HepG2 (cell line): ENCODE data around the gene ZNF513. TPM values are rescaled to one million over a fixed set of nuclear protein-coding genes. Genes with fewer than 3 reads are reported as not detected.

ENCODE experiments used
- CBX1 ChIP-seq: IDR thresholded peaks from one replicate; pipeline ENCODE4 v1.6.1; 2016; ENCODE audit warnings: antibody characterized with exemption, low read depth
- CCAR2 ChIP-seq: fragments of 200-400 bp; formaldehyde crosslinking; optimal IDR thresholded peaks from 2 replicates; pipeline ENCODE3; 2018; ENCODE audit warnings: low read depth, mild to moderate bottlenecking, low read length, moderate library complexity
- FOSL1 ChIP-seq: sonication (generic); formaldehyde crosslinking; IDR thresholded peaks from 2 replicates; pipeline ENCODE4 v1.9.0; 2021; ENCODE audit warnings: missing genetic modification reagents, borderline replicate concordance
- FOXA3 ChIP-seq: IDR thresholded peaks from 2 replicates; pipeline ENCODE4 v1.6.1; 2016; ENCODE audit warnings: missing genetic modification reagents, missing compliant biosample characterization
- JUND ChIP-seq: sonication (generic); formaldehyde crosslinking; IDR thresholded peaks from 2 replicates; pipeline ENCODE4 v1.8.0; 2022; ENCODE audit warnings: mild to moderate bottlenecking, missing genetic modification reagents
- MED8 ChIP-seq: sonication (generic); formaldehyde crosslinking; IDR thresholded peaks from 2 replicates; pipeline ENCODE4 v1.8.1; 2023; ENCODE audit warnings: mild to moderate bottlenecking, missing genetic modification reagents; ENCODE audit not compliant: insufficient replicate concordance
- REPIN1 ChIP-seq: sonication (generic); formaldehyde crosslinking; IDR thresholded peaks from 2 replicates; pipeline ENCODE4 v1.8.0; 2022; ENCODE audit warnings: missing genetic modification reagents, low read depth, mild to moderate bottlenecking, borderline replicate concordance
- WIZ ChIP-seq: sonication (generic); formaldehyde crosslinking; IDR thresholded peaks from 2 replicates; pipeline ENCODE4 v1.5.1; 2020; ENCODE audit warnings: mild to moderate bottlenecking, missing genetic modification reagents
- ZMAT3 ChIP-seq: sonication (generic); formaldehyde crosslinking; conservative IDR thresholded peaks from 2 replicates; pipeline ENCODE4 v1.7.0; 2021; ENCODE audit warnings: missing genetic modification reagents
- ZNF138 ChIP-seq: sonication (generic); formaldehyde crosslinking; IDR thresholded peaks from 2 replicates; pipeline ENCODE4 v1.5.0; 2020; ENCODE audit warnings: mild to moderate bottlenecking, low read depth, missing genetic modification reagents
- ZNF205 ChIP-seq: IDR thresholded peaks from 2 replicates; pipeline ENCODE4 v1.6.1; 2018; ENCODE audit warnings: missing biosample characterization, missing genetic modification reagents
- ZNF326 ChIP-seq: sonication (generic); formaldehyde crosslinking; IDR thresholded peaks from 2 replicates; pipeline ENCODE4 v1.4.0; 2020; ENCODE audit warnings: missing genetic modification reagents, borderline replicate concordance
- ZNF501 ChIP-seq: sonication (generic); formaldehyde crosslinking; IDR thresholded peaks from 2 replicates; pipeline ENCODE4 v1.5.1; 2020; ENCODE audit warnings: mild to moderate bottlenecking, moderate library complexity, missing genetic modification reagents
- ZNF678 ChIP-seq: sonication (generic); formaldehyde crosslinking; IDR thresholded peaks from 2 replicates; pipeline ENCODE4 v1.4.0; 2020; ENCODE audit warnings: mild to moderate bottlenecking, missing genetic modification reagents
- ZNF720 ChIP-seq: sonication (generic); formaldehyde crosslinking; IDR thresholded peaks from 2 replicates; pipeline ENCODE4 v1.4.0; 2020; ENCODE audit warnings: missing genetic modification reagents
- ZNF850 ChIP-seq: sonication (generic); formaldehyde crosslinking; conservative IDR thresholded peaks from 2 replicates; pipeline ENCODE4 v1.9.0; 2021; ENCODE audit warnings: mild to moderate bottlenecking, missing genetic modification reagents
- polyA plus RNA-seq, 8 experiments: library from polyadenylated mRNA; depleted of rRNA in 3 of 8; stranded (reverse) in 7 of 8; unstranded in 1 of 8; fragments of >200 nt; fragmentation: Illumina TruSeq in 4 of 8; extraction: Trizol in 4 of 8; gene quantifications; 2 replicates each; pipeline versions ENCODE4 v1.2.1 to v1.2.3, GENCODE V29; 2011 to 2016; ENCODE audit warnings: low read depth in 4 of 8, missing spikeins in 1 of 8, mixed read lengths in 1 of 8; ENCODE audit not compliant: insufficient read depth in 1 of 8
- total RNA-seq, 5 experiments: library from RNA; depleted of rRNA; stranded (reverse); fragments of >200 nt; fragmentation: Illumina TruSeq; extraction: Trizol; gene quantifications; 2 replicates each; pipeline ENCODE4 v1.2.3, GENCODE V29; 2016; ENCODE audit warnings: low read depth in 1 of 5
- TF ChIP-seq, protein P1 (sequence below): IDR thresholded peaks from 2 replicates; pipeline ENCODE4 v1.6.1; 2016; ENCODE audit warnings: low read depth, control low read depth
- TF ChIP-seq, protein P2 (sequence below): IDR thresholded peaks from 2 replicates; pipeline ENCODE4 v1.6.1; 2016; ENCODE audit warnings: low read depth, borderline replicate concordance
- TF ChIP-seq, protein P3 (sequence below): IDR thresholded peaks from 2 replicates; pipeline ENCODE4 v1.6.1; 2012; ENCODE audit warnings: inconsistent platforms
- TF ChIP-seq, protein P4 (sequence below): IDR thresholded peaks from 2 replicates; pipeline ENCODE4 v1.6.1; 2016; ENCODE audit warnings: missing genetic modification reagents, missing compliant biosample characterization
- TF ChIP-seq, protein P5 (sequence below): sonication (generic); formaldehyde crosslinking; IDR thresholded peaks from 2 replicates; pipeline ENCODE4 v1.4.0; 2020; ENCODE audit warnings: missing genetic modification reagents, mild to moderate bottlenecking, borderline replicate concordance
- TF ChIP-seq, protein P6 (sequence below): sonication (generic); formaldehyde crosslinking; conservative IDR thresholded peaks from 2 replicates; pipeline ENCODE4 v1.8.0; 2022; ENCODE audit warnings: mild to moderate bottlenecking, moderate library complexity, missing genetic modification reagents
- TF ChIP-seq, protein P7 (sequence below): sonication (generic); formaldehyde crosslinking; IDR thresholded peaks from 2 replicates; pipeline ENCODE4 v1.5.0; 2020; ENCODE audit warnings: missing genetic modification reagents
- TF ChIP-seq, protein P8 (sequence below): sonication (generic); formaldehyde crosslinking; IDR thresholded peaks from 2 replicates; pipeline ENCODE4 v1.5.0; 2020; ENCODE audit warnings: missing genetic modification reagents

ZNF513 gene
- total and polyA plus RNA-seq, 2 of the 13 experiments (the other 11 are each of a cell fraction or from before 2014, with no cell fraction given) = 4.9 to 6.3 TPM

DNA sequence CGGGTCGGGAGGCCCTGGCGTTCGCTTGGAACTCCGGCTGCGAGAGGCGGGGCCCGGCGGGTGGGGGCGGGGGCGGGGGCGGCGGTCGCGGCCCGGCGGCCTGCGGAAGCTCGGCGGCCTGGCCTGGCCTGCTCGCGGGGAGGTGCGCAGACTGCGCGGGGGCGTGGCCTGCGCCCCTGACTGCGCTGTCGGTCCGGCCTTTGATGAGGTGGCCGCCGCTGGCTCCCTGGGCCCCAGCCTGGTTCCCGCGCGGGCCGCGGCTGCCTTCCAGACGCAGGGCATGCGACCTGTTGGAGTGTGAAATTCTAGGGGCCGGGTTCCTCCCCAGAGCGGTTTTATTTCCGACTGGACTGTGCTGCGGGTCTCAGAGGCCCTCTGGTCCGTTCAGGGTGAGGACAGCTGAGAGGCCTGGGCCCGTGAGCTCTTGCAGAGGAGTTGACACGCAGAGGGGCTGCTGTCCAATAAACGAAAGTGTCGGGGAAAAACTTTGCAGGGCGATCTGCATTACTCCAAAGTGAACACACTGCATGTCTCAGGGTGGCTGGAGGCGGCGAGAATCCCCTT, 48.5 kb upstream of the ZNF513 start (continued):
- TF ChIP-seq, protein P1, sequence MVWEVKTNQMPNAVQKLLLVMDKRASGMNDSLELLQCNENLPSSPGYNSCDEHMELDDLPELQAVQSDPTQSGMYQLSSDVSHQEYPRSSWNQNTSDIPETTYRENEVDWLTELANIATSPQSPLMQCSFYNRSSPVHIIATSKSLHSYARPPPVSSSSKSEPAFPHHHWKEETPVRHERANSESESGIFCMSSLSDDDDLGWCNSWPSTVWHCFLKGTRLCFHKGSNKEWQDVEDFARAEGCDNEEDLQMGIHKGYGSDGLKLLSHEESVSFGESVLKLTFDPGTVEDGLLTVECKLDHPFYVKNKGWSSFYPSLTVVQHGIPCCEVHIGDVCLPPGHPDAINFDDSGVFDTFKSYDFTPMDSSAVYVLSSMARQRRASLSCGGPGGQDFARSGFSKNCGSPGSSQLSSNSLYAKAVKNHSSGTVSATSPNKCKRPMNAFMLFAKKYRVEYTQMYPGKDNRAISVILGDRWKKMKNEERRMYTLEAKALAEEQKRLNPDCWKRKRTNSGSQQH (CRISPR knock-in tag) = peak; percentile 14; the same call in 1 of the 2 replicates
- peak; percentile 51 for TF ChIP-seq CBX1
- TF ChIP-seq ZNF326 (CRISPR knock-in tag) = no peak
- TF ChIP-seq ZNF501 (CRISPR knock-in tag) = peak; percentile 33; the same call in 1 of the 2 replicates
- no peak for TF ChIP-seq ZNF138
- 0 out of 2 replicates have a peak, but pooled peaks have one; percentile 36 for TF ChIP-seq FOSL1 (CRISPR knock-in tag)
- TF ChIP-seq WIZ (CRISPR knock-in tag) = no peak
- no peak for TF ChIP-seq MED8 (CRISPR knock-in tag)
- 0 out of 2 replicates have a peak, but pooled peaks have one; percentile 15 for TF ChIP-seq REPIN1 (CRISPR knock-in tag)
- TF ChIP-seq ZNF678 (CRISPR knock-in tag) = 0 out of 2 replicates have a peak, but pooled peaks have one; percentile 89
- TF ChIP-seq FOXA3 (CRISPR knock-in tag) = no peak
- TF ChIP-seq ZNF205 (CRISPR knock-in tag) = no peak
- TF ChIP-seq, protein P2, sequence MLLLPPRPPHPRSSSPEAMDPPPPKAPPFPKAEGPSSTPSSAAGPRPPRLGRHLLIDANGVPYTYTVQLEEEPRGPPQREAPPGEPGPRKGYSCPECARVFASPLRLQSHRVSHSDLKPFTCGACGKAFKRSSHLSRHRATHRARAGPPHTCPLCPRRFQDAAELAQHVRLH (CRISPR knock-in tag) = no peak
- TF ChIP-seq CCAR2 = no peak
- TF ChIP-seq ZNF720 = no peak
- peak; percentile 39; the same call in 1 of the 2 replicates for TF ChIP-seq ZMAT3 (CRISPR knock-in tag)
- TF ChIP-seq, protein P3, sequence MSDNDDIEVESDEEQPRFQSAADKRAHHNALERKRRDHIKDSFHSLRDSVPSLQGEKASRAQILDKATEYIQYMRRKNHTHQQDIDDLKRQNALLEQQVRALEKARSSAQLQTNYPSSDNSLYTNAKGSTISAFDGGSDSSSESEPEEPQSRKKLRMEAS = peak; percentile 80
- TF ChIP-seq, protein P4, sequence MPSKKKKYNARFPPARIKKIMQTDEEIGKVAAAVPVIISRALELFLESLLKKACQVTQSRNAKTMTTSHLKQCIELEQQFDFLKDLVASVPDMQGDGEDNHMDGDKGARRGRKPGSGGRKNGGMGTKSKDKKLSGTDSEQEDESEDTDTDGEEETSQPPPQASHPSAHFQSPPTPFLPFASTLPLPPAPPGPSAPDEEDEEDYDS (CRISPR knock-in tag) = no peak
- no peak for TF ChIP-seq JUND (CRISPR knock-in tag)
- TF ChIP-seq, protein P5, sequence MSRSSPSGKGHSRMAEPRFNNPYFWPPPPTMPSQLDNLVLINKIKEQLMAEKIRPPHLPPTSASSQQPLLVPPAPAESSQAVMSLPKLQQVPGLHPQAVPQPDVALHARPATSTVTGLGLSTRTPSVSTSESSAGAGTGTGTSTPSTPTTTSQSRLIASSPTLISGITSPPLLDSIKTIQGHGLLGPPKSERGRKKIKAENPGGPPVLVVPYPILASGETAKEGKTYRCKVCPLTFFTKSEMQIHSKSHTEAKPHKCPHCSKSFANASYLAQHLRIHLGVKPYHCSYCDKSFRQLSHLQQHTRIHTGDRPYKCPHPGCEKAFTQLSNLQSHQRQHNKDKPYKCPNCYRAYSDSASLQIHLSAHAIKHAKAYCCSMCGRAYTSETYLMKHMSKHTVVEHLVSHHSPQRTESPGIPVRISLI (CRISPR knock-in tag) = 0 out of 2 replicates have a peak, but pooled peaks have one; percentile 40
- TF ChIP-seq, protein P6, sequence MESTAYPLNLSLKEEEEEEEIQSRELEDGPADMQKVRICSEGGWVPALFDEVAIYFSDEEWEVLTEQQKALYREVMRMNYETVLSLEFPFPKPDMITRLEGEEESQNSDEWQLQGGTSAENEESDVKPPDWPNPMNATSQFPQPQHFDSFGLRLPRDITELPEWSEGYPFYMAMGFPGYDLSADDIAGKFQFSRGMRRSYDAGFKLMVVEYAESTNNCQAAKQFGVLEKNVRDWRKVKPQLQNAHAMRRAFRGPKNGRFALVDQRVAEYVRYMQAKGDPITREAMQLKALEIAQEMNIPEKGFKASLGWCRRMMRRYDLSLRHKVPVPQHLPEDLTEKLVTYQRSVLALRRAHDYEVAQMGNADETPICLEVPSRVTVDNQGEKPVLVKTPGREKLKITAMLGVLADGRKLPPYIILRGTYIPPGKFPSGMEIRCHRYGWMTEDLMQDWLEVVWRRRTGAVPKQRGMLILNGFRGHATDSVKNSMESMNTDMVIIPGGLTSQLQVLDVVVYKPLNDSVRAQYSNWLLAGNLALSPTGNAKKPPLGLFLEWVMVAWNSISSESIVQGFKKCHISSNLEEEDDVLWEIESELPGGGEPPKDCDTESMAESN (CRISPR knock-in tag) = no peak; the same call in 1 of the 2 replicates
- TF ChIP-seq ZNF850 = no peak
- TF ChIP-seq, protein P7, sequence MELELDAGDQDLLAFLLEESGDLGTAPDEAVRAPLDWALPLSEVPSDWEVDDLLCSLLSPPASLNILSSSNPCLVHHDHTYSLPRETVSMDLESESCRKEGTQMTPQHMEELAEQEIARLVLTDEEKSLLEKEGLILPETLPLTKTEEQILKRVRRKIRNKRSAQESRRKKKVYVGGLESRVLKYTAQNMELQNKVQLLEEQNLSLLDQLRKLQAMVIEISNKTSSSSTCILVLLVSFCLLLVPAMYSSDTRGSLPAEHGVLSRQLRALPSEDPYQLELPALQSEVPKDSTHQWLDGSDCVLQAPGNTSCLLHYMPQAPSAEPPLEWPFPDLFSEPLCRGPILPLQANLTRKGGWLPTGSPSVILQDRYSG = peak; percentile 92
- TF ChIP-seq, protein P8, sequence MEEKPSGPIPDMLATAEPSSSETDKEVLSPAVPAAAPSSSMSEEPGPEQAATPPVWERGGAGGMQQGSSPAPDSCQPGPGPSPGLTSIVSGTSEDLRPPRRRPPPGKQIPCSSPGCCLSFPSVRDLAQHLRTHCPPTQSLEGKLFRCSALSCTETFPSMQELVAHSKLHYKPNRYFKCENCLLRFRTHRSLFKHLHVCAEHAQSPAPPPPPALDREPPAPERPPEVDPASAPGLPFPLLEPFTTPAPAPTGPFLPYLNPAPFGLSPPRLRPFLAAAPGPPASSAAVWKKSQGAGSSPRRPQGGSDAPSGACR (CRISPR knock-in tag) = no peak
